Measurements from ENCODE around the gene EMD. TPM values are rescaled to one million over a fixed set of nuclear protein-coding genes. Genes with fewer than 3 reads are reported as not detected.

EMD gene
- total RNA-seq, 1 experiment from 2014 or later = 41.3 TPM

GRCh38 chrX:154426916-154427770, 48.0 kb downstream of the EMD start:
- no peak overlapping the region for H3K4me3 ChIP-seq

GRCh38 chrX:154428176-154429171, 49.4 kb downstream of the EMD start, which contains the start of gene ATP6AP1:
TSS of gene ATP6AP1 (plus strand) at chrX:154428677. CDS start at chrX:154428693, 16 bp downstream.
- DNase-seq = peak; percentile 93 to 94
- no peaks in the 10 kb centered on the region for H3K36me3 ChIP-seq
- H3K9me3 ChIP-seq (replicated peaks) = no peaks in the 10 kb centered on the region
- H3K27ac ChIP-seq = peak within 1 kb of the TSS; percentile 18; the same call in 1 of the 2 replicates
- peak within 1 kb of the TSS; percentile 88 for H3K4me3 ChIP-seq
- no peaks in the 10 kb centered on the region for H3K4me1 ChIP-seq
- no peaks in the 10 kb centered on the region for H3K27me3 ChIP-seq

More at GRCh38 chrX:154426916-154427770, 48.0 kb downstream of the EMD start:
- Histone ChIP-seq H3K27ac (no peak overlapping the region), H3K4me1 (no peaks in the 10 kb centered on the region), H3K27me3 (no peaks in the 10 kb centered on the region), H3K36me3 (no peaks in the 10 kb centered on the region), H3K9me3 (replicated peaks) (no peaks in the 10 kb centered on the region)
- no peak for DNase-seq

GRCh38 chrX:154429711-154430110, 50.6 kb downstream of the EMD start:
- Histone ChIP-seq H3K36me3 (0 out of 2 replicates have a peak, but pooled peaks cover under 1% of the 10 kb centered on the region), H3K9me3 (replicated peaks) (no peaks in the 10 kb centered on the region), H3K4me1 (no peaks in the 10 kb centered on the region), H3K4me3 (no peak overlapping the region), H3K27ac (no peak overlapping the region), H3K27me3 (no peaks in the 10 kb centered on the region)
- no peak for DNase-seq

- H3K27me3 ChIP-seq = no peaks in the 10 kb centered on the region
- 0 out of 2 replicates have a peak, but pooled peaks cover 2% of the 10 kb centered on the region for H3K36me3 ChIP-seq
- H3K9me3 ChIP-seq (replicated peaks) = no peaks in the 10 kb centered on the region
- no peak for DNase-seq
- no peaks in the 10 kb centered on the region for H3K4me1 ChIP-seq
- no peak overlapping the region for H3K4me3 ChIP-seq
- H3K27ac ChIP-seq = no peak overlapping the region
Measured at GRCh38 chrX:154430479-154430878, 51.4 kb downstream of the EMD start.

DNA sequence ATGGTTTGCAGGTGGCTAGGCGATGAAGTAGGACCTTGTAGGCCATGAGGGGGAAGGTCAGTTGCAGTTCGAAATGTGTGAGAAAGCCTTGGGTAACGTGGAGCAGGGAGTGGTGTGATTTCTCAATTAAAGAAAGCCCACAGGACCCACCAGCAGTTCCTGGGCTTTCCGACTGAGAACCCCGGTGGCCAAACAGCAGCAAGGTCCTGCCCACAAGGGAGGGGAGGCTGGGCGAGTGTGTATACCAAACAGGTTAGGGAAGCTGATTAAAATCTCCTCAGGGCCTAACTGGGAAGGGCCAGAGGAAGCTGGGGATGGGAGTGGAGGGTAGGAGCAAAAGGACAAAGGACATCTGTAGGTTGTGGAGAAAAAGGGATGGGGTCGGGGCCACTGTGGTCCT, 51.8 kb downstream of the EMD start:
- Histone ChIP-seq H3K36me3 (0 out of 2 replicates have a peak, but pooled peaks cover 2% of the 10 kb centered on the region), H3K27ac (no peak overlapping the region), H3K4me3 (no peak overlapping the region), H3K9me3 (replicated peaks) (no peaks in the 10 kb centered on the region), H3K4me1 (no peaks in the 10 kb centered on the region), H3K27me3 (no peaks in the 10 kb centered on the region)
- no peak for DNase-seq

Other genes with a start within 250 kb of the EMD start
- not detected in 2 replicates for gene OPN1LW, start 235.1 kb upstream of the EMD start, total RNA-seq (2014; rRNA removed; shearing (Covaris generic))
- gene OPN1MW, start 196.7 kb upstream of the EMD start, total RNA-seq (2014; rRNA removed; shearing (Covaris generic)) = not detected in 2 replicates
- gene OPN1MW2, start 159.5 kb upstream of the EMD start, total RNA-seq (2014; rRNA removed; shearing (Covaris generic)) = not detected in 2 replicates
- gene OPN1MW3, start 121.7 kb upstream of the EMD start, total RNA-seq (2014; rRNA removed; shearing (Covaris generic)) = not detected in 2 replicates
- gene TEX28, start 84.2 kb upstream of the EMD start, total RNA-seq (2014; rRNA removed; shearing (Covaris generic)) = not detected in 2 replicates
- 1.1 TPM in 1 of 2 replicates, not detected in the other for gene TKTL1, start 83.5 kb upstream of the EMD start, total RNA-seq (2014; rRNA removed; shearing (Covaris generic))
- 142 and 173 TPM in 2 replicates for gene FLNA, start 4.7 kb upstream of the EMD start, total RNA-seq (2014; rRNA removed; shearing (Covaris generic))
- gene RPL10, start 19.1 kb downstream of the EMD start, total RNA-seq (2014; rRNA removed; shearing (Covaris generic)) = 3,093 and 3,558 TPM in 2 replicates
- gene DNASE1L1, start 30.0 kb downstream of the EMD start, total RNA-seq (2014; rRNA removed; shearing (Covaris generic)) = 20.9 and 21.7 TPM in 2 replicates
- gene TAFAZZIN, start 32.2 kb downstream of the EMD start, total RNA-seq (2014; rRNA removed; shearing (Covaris generic)) = 8.1 and 12.1 TPM in 2 replicates
- 30.4 and 32.0 TPM in 2 replicates for gene ATP6AP1, start 49.4 kb downstream of the EMD start, total RNA-seq (2014; rRNA removed; shearing (Covaris generic))
- gene GDI1, start 57.9 kb downstream of the EMD start, total RNA-seq (2014; rRNA removed; shearing (Covaris generic)) = 66.8 and 75.8 TPM in 2 replicates
- 44.2 and 48.7 TPM in 2 replicates for gene FAM50A, start 64.8 kb downstream of the EMD start, total RNA-seq (2014; rRNA removed; shearing (Covaris generic))
- gene PLXNA3, start 79.0 kb downstream of the EMD start, total RNA-seq (2014; rRNA removed; shearing (Covaris generic)) = 2.3 and 12.8 TPM in 2 replicates
- 20.6 and 21.0 TPM in 2 replicates for gene LAGE3, start 100.0 kb downstream of the EMD start, total RNA-seq (2014; rRNA removed; shearing (Covaris generic))
- 39.4 and 40.8 TPM in 2 replicates for gene UBL4A, start 107.3 kb downstream of the EMD start, total RNA-seq (2014; rRNA removed; shearing (Covaris generic))
- 13.2 and 13.7 TPM in 2 replicates for gene SLC10A3, start 111.3 kb downstream of the EMD start, total RNA-seq (2014; rRNA removed; shearing (Covaris generic))
- gene FAM3A, start 136.9 kb downstream of the EMD start, total RNA-seq (2014; rRNA removed; shearing (Covaris generic)) = 12.2 and 13.6 TPM in 2 replicates
- 19.4 and 21.9 TPM in 2 replicates for gene G6PD, start 167.6 kb downstream of the EMD start, total RNA-seq (2014; rRNA removed; shearing (Covaris generic))
- gene IKBKG, start 168.3 kb downstream of the EMD start, total RNA-seq (2014; rRNA removed; shearing (Covaris generic)) = 9.5 and 10.5 TPM in 2 replicates
- gene CTAG1A, start 205.8 kb downstream of the EMD start, total RNA-seq (2014; rRNA removed; shearing (Covaris generic)) = not detected in 2 replicates
- gene CTAG1B, start 240.0 kb downstream of the EMD start, total RNA-seq (2014; rRNA removed; shearing (Covaris generic)) = not detected in 2 replicates